Measurements from ENCODE around the gene ACOX3. TPM values are rescaled to one million over a fixed set of nuclear protein-coding genes. Genes with fewer than 3 reads are reported as not detected.

The ACOX3 gene
- total and polyA plus RNA-seq, 2 of the 8 experiments (the other 6 are each of a cell fraction or from before 2014, with no cell fraction given): 2.5 to 9.9 TPM

- Histone ChIP-seq H3K27ac (ENCODE audit: low read depth, low read length) (no peak overlapping the region), H2BK12ac (ENCODE audit: low read depth, low read length) (peak overlapping the region; percentile 92; the same call in 1 of the 2 replicates), H2AFZ (ENCODE audit: low read length) (peak overlapping the region; percentile 87; the same call in 1 of the 2 replicates), H4K20me1 (replicated peaks in 1 of 2; ENCODE audit: control insufficient read depth in 1 of 2, insufficient read depth in 2 of 2, low read length in 2 of 2) (no peaks in the 10 kb centered on the region), H3K56ac (replicated peaks; ENCODE audit: insufficient read length, low read depth, low read length) (no peak overlapping the region), H2BK120ac (replicated peaks; ENCODE audit: low read depth, low read length) (no peak overlapping the region), H4K8ac (ENCODE audit: extremely low read depth, insufficient read depth, low read length) (peak overlapping the region; percentile 38; the same call in 1 of the 2 replicates), H3K9ac (replicated peaks in 1 of 4; ENCODE audit: extremely low read depth in 1 of 4, low read depth in 3 of 4, low read length in 3 of 4) (no peak overlapping the region), H3K79me1 (ENCODE audit: low read depth, low read length) (no peaks in the 10 kb centered on the region), H3K18ac (ENCODE audit: extremely low read depth, low read length) (no peak overlapping the region; the same call in 1 of the 2 replicates), H3K27me3 (replicated peaks in 1 of 4; ENCODE audit: control insufficient read depth in 3 of 4, extremely low read depth in 1 of 4, insufficient read depth in 3 of 4, low read length in 3 of 4) (no peaks in the 10 kb centered on the region), H2AK5ac (ENCODE audit: low read depth, low read length) (no peak overlapping the region; the same call in 1 of the 2 replicates), H3K4ac (replicated peaks; ENCODE audit: insufficient read length, low read depth, low read length) (no peak overlapping the region), H4K91ac (replicated peaks; ENCODE audit: insufficient read length, low read length) (no peak overlapping the region), H3K4me1 (replicated peaks in 1 of 4; ENCODE audit: control insufficient read depth in 3 of 4, insufficient read depth in 4 of 4, low read length in 3 of 4) (peaks cover 0 to 4% (median 2%) of the 10 kb centered on the region in 4 experiments; a peak in 3 of 7 replicates), H3K14ac (ENCODE audit: insufficient read length) (no peak overlapping the region), H3K36me3 (ENCODE audit: control insufficient read depth in 2 of 4, insufficient read depth in 4 of 4, low read length in 3 of 4) (no peaks in the 10 kb centered on the region), H3K9me3 (ENCODE audit: insufficient read depth in 2 of 2, low read depth in 1 of 2, low read length in 1 of 2) (no peaks in the 10 kb centered on the region), H3K4me3 (ENCODE audit: extremely low read depth in 1 of 4, insufficient read depth in 2 of 4, low read depth in 3 of 4, low read length in 4 of 4) (no peak overlapping the region), H4K5ac (ENCODE audit: insufficient read length, low read depth, low read length) (no peak overlapping the region), H2BK15ac (ENCODE audit: low read length) (no peak overlapping the region), H2BK5ac (ENCODE audit: low read depth, low read length) (no peak overlapping the region), H3K79me2 (ENCODE audit: control insufficient read depth in 1 of 2, insufficient read depth in 2 of 2, low read length in 2 of 2) (no peaks in the 10 kb centered on the region), H3K23ac (ENCODE audit: insufficient read length) (no peak overlapping the region), H2BK20ac (ENCODE audit: low read length) (no peak overlapping the region), H3K4me2 (ENCODE audit: insufficient read depth in 1 of 2, low read depth in 2 of 2, low read length in 2 of 2) (no peak overlapping the region), H3K23me2 (ENCODE audit: low read depth, low read length) (peaks cover 1% of the 10 kb centered on the region; the same call in 1 of the 2 replicates)
- ChIA-PET POLR2A (ENCODE audit: partially characterized antibody) (no interaction called here), CTCF (ENCODE audit: partially characterized antibody) (interaction anchor here (0.6 to 5.7 kb wide), 26 partner anchors 9 to 216 kb away, joined by 3 to 27 read pairs (median 6); no protein-coding TSS in a partner anchor)
- FAIRE-seq: no peak
- WGBS, 2 experiments (ENCODE audit: extremely low coverage in 1 of 2, insufficient coverage in 1 of 2, insufficient read length in 1 of 2, insufficient replicate concordance in 2 of 2, low coverage in 1 of 2, low lambda C conversion rate in 2 of 2, missing lambda C conversion rate in 1 of 2): 79% methylated on average over 16 of the region's 16 CpGs; no CpG with 5 or more reads in 1 of the 2 experiments
- peak; percentile 54 to 70; a peak in 3 of 4 replicates for TF ChIP-seq RAD21 (IDR thresholded peaks at IDR 0.05 in 1 of 2, conservative IDR thresholded peaks at IDR 0.05 in 1 of 2; ENCODE audit: low read depth in 2 of 2, low read length in 2 of 2)
- TF ChIP-seq EZH2 (IDR thresholded peaks at IDR 0.05; ENCODE audit: low read depth, low read length, severe bottlenecking): no peak
- TF ChIP-seq CTCF (IDR thresholded peaks at IDR 0.05; ENCODE audit: control extremely low read depth in 1 of 3, insufficient read depth in 1 of 3, low read depth in 1 of 3, low read length in 3 of 3): peak in 2 of 3 experiments; percentile 68 to 86; a peak in 3 of 4 replicates
- peak; percentile 48; the same call in 1 of the 2 replicates for TF ChIP-seq GABPA (IDR thresholded peaks at IDR 0.05; ENCODE audit: borderline replicate concordance, insufficient read depth, low read length)
- DNase-seq (ENCODE audit: low read depth in 1 of 2, low spot score in 2 of 2): peak in 1 of 2 experiments; percentile 80
Measured at GRCh38 chr4:8342651-8343261, 97.8 kb downstream of the ACOX3 start.
